SK-N-SH treated with all-trans-retinoic acid at 6 μM for 48 hours (cell line): ENCODE results near the gene CPT1A.

Source experiments
- ATAC-seq: fragments of 200-7000 bp; cut with Tn5 transposase; 3 replicates; pipeline ENCODE4 v1.9.1; 2020; ENCODE audit warnings: mild to moderate bottlenecking, moderate library complexity
- BACH2 ChIP-seq: fragments of 250-450 bp; sonication (Bioruptor Pico); IDR thresholded peaks from 2 replicates; pipeline ENCODE4 v1.9.0; 2021; ENCODE audit warnings: mild to moderate bottlenecking, borderline replicate concordance
- CSDC2 ChIP-seq: fragments of 250-450 bp; sonication (Bioruptor Pico); IDR thresholded peaks from 2 replicates; pipeline ENCODE4 v1.5.0; 2020; ENCODE audit warnings: mild to moderate bottlenecking, moderate library complexity
- ESRRG ChIP-seq: fragments of 250-450 bp; sonication (Bioruptor Pico); IDR thresholded peaks from 2 replicates; pipeline ENCODE4 v1.6.1; 2021; ENCODE audit warnings: mild to moderate bottlenecking
- ISL1 ChIP-seq: fragments of 250-450 bp; sonication (Bioruptor Pico); IDR thresholded peaks from 2 replicates; pipeline ENCODE4 v2.1.2; 2022; ENCODE audit warnings: mild to moderate bottlenecking, moderate library complexity
- OSR1 ChIP-seq: fragments of 250-450 bp; sonication (Bioruptor Pico); IDR thresholded peaks from 2 replicates; pipeline ENCODE4 v1.8.0; 2022; ENCODE audit warnings: moderate library complexity, mild to moderate bottlenecking, inconsistent platforms
- PPARA ChIP-seq: fragments of 250-450 bp; sonication (Bioruptor Pico); IDR thresholded peaks from 2 replicates; pipeline ENCODE4 v1.5.0; 2020; ENCODE audit warnings: mild to moderate bottlenecking, borderline replicate concordance
- RARB ChIP-seq: fragments of 250-450 bp; sonication (Bioruptor Pico); IDR thresholded peaks from 2 replicates; pipeline ENCODE4 v1.8.0; 2021; ENCODE audit warnings: mild to moderate bottlenecking, moderate library complexity
- TCF4 ChIP-seq: fragments of 250-450 bp; sonication (Bioruptor Pico); IDR thresholded peaks from 2 replicates; pipeline ENCODE4 v1.8.0; 2021; ENCODE audit warnings: mild to moderate bottlenecking, moderate library complexity, borderline replicate concordance
- ZC3H10 ChIP-seq: fragments of 250-450 bp; sonication (Bioruptor Pico); IDR thresholded peaks from 2 replicates; pipeline ENCODE4 v1.5.1; 2021; ENCODE audit warnings: mild to moderate bottlenecking, moderate library complexity
- ZFP3 ChIP-seq: fragments of 250-450 bp; sonication (Bioruptor Pico); IDR thresholded peaks from 2 replicates; pipeline ENCODE4 v1.5.0; 2020; ENCODE audit warnings: mild to moderate bottlenecking, moderate library complexity
- ZFP30 ChIP-seq: fragments of 450-650 bp; formaldehyde crosslinking; IDR thresholded peaks from 2 replicates; pipeline ENCODE4 v1.5.0; 2022; ENCODE audit warnings: mild to moderate bottlenecking, moderate library complexity
- ZNF565 ChIP-seq: fragments of 450-650 bp; formaldehyde crosslinking; conservative IDR thresholded peaks from 2 replicates; pipeline ENCODE4 v1.5.0; 2020; ENCODE audit warnings: low read depth, mild to moderate bottlenecking, moderate library complexity
- ZNF70 ChIP-seq: fragments of 450-650 bp; formaldehyde crosslinking; IDR thresholded peaks from 2 replicates; pipeline ENCODE4 v1.5.0; 2020; ENCODE audit warnings: mild to moderate bottlenecking, moderate library complexity
- ZNF8 ChIP-seq: fragments of 450-650 bp; formaldehyde crosslinking; IDR thresholded peaks from 2 replicates; pipeline ENCODE4 v1.5.0; 2020; ENCODE audit warnings: mild to moderate bottlenecking, moderate library complexity
- TF ChIP-seq, protein P1 (sequence below): fragments of 250-450 bp; sonication (Bioruptor Pico); IDR thresholded peaks from 2 replicates; pipeline ENCODE4 v1.5.1; 2021; ENCODE audit warnings: mild to moderate bottlenecking, moderate library complexity
- TF ChIP-seq, protein P2 (sequence below): fragments of 250-450 bp; sonication (Bioruptor Pico); IDR thresholded peaks from 2 replicates; pipeline ENCODE4 v1.8.0; 2021; ENCODE audit warnings: low read depth, mild to moderate bottlenecking, moderate library complexity, borderline replicate concordance
- TF ChIP-seq, protein P3 (sequence below): fragments of 250-450 bp; sonication (Bioruptor Pico); IDR thresholded peaks from 2 replicates; pipeline ENCODE4 v1.5.0; 2020; ENCODE audit warnings: mild to moderate bottlenecking, moderate library complexity
- TF ChIP-seq, protein P4 (sequence below): fragments of 250-450 bp; sonication (Bioruptor Pico); IDR thresholded peaks from 2 replicates; pipeline ENCODE4 v1.8.0; 2020; ENCODE audit warnings: mild to moderate bottlenecking, moderate library complexity, borderline replicate concordance
- TF ChIP-seq, protein P5 (sequence below): fragments of 250-450 bp; sonication (Bioruptor Pico); IDR thresholded peaks from 2 replicates; pipeline ENCODE4 v1.5.1; 2020; ENCODE audit warnings: low read depth, mild to moderate bottlenecking, moderate library complexity

The CPT1A gene

DNA sequence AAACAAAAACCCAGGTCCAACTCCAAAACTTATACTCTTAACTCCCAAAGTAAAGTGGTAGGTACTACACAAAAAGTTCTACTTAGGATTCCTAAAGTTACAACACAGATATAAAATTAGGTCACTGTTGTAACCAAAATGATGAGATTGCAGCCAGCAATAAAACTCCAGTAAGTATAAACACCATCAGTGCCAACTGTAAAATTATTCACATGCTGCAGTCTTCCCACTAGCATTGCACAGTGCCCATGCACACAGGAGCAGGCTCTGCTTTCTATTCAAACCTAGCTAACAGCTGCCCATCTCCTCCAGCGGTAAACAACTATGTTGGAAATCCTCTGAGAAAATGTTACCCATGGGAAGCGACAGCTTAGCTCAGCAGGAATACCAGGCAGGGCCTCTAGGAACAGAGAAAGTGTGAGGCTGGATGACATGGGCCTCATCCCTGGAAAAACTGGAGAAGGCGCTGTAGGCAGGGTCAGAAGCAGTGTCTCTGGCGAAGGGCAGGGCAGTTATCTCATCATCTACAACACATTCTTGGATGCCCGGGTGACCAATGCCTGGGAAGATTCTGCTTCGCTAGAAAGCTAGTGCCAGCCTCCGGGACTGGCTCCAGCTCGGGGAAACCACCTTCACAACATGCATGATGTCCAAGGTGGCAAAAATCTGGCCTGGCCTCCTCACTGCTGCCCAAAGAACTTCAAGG lies 9.1 kb downstream of the CPT1A start:
- ATAC-seq, result peak; percentile 93
- TF ChIP-seq, protein P1, sequence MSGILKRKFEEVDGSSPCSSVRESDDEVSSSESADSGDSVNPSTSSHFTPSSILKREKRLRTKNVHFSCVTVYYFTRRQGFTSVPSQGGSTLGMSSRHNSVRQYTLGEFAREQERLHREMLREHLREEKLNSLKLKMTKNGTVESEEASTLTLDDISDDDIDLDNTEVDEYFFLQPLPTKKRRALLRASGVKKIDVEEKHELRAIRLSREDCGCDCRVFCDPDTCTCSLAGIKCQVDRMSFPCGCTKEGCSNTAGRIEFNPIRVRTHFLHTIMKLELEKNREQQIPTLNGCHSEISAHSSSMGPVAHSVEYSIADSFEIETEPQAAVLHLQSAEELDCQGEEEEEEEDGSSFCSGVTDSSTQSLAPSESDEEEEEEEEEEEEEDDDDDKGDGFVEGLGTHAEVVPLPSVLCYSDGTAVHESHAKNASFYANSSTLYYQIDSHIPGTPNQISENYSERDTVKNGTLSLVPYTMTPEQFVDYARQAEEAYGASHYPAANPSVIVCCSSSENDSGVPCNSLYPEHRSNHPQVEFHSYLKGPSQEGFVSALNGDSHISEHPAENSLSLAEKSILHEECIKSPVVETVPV, result no peak
- TF ChIP-seq ZNF70 (no peak), ISL1 (no peak), ZNF565 (CRISPR knock-in tag) (no peak), PPARA (CRISPR knock-in tag) (no peak), ZC3H10 (no peak), RARB (CRISPR knock-in tag) (no peak), ZFP30 (CRISPR knock-in tag) (no peak), CSDC2 (no peak), ESRRG (CRISPR knock-in tag) (no peak), BACH2 (no peak)
- TF ChIP-seq, protein P2, sequence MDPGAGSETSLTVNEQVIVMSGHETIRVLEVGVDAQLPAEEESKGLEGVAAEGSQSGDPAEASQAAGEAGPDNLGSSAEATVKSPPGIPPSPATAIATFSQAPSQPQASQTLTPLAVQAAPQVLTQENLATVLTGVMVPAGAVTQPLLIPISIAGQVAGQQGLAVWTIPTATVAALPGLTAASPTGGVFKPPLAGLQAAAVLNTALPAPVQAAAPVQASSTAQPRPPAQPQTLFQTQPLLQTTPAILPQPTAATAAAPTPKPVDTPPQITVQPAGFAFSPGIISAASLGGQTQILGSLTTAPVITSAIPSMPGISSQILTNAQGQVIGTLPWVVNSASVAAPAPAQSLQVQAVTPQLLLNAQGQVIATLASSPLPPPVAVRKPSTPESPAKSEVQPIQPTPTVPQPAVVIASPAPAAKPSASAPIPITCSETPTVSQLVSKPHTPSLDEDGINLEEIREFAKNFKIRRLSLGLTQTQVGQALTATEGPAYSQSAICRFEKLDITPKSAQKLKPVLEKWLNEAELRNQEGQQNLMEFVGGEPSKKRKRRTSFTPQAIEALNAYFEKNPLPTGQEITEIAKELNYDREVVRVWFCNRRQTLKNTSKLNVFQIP (CRISPR knock-in tag), result no peak
- TF ChIP-seq, protein P3, sequence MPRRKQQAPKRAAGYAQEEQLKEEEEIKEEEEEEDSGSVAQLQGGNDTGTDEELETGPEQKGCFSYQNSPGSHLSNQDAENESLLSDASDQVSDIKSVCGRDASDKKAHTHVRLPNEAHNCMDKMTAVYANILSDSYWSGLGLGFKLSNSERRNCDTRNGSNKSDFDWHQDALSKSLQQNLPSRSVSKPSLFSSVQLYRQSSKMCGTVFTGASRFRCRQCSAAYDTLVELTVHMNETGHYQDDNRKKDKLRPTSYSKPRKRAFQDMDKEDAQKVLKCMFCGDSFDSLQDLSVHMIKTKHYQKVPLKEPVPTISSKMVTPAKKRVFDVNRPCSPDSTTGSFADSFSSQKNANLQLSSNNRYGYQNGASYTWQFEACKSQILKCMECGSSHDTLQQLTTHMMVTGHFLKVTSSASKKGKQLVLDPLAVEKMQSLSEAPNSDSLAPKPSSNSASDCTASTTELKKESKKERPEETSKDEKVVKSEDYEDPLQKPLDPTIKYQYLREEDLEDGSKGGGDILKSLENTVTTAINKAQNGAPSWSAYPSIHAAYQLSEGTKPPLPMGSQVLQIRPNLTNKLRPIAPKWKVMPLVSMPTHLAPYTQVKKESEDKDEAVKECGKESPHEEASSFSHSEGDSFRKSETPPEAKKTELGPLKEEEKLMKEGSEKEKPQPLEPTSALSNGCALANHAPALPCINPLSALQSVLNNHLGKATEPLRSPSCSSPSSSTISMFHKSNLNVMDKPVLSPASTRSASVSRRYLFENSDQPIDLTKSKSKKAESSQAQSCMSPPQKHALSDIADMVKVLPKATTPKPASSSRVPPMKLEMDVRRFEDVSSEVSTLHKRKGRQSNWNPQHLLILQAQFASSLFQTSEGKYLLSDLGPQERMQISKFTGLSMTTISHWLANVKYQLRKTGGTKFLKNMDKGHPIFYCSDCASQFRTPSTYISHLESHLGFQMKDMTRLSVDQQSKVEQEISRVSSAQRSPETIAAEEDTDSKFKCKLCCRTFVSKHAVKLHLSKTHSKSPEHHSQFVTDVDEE (CRISPR knock-in tag), result no peak

DNA sequence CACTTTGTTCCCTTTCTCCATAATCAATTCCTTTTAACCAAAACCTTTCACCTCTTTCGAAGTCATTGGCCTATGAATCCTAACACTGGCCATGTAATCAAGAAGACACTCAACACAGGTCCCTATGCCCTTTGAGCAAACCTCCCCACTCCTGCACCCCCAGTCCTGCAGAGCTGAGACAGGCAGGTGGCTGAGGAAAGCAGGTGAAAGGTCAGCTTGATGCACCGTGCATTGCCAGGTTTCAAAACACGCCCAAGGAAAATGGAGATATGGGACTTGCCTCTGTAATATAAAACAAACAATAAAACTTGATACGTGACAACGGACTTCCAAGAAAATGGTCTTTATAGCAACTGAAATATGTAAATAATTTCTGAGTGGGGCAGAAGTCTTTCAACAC lies 10.6 kb downstream of the CPT1A start:
- TF ChIP-seq ISL1 (no peak), TCF4 (CRISPR knock-in tag) (no peak), CSDC2 (no peak), ZFP3 (CRISPR knock-in tag) (no peak), OSR1 (no peak), ZNF8 (CRISPR knock-in tag) (no peak), ZNF70 (no peak), ESRRG (CRISPR knock-in tag) (no peak)
- TF ChIP-seq, protein P3 (CRISPR knock-in tag), result no peak
- TF ChIP-seq, protein P4, sequence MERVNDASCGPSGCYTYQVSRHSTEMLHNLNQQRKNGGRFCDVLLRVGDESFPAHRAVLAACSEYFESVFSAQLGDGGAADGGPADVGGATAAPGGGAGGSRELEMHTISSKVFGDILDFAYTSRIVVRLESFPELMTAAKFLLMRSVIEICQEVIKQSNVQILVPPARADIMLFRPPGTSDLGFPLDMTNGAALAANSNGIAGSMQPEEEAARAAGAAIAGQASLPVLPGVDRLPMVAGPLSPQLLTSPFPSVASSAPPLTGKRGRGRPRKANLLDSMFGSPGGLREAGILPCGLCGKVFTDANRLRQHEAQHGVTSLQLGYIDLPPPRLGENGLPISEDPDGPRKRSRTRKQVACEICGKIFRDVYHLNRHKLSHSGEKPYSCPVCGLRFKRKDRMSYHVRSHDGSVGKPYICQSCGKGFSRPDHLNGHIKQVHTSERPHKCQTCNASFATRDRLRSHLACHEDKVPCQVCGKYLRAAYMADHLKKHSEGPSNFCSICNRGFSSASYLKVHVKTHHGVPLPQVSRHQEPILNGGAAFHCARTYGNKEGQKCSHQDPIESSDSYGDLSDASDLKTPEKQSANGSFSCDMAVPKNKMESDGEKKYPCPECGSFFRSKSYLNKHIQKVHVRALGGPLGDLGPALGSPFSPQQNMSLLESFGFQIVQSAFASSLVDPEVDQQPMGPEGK (CRISPR knock-in tag), result no peak
- TF ChIP-seq, protein P5, sequence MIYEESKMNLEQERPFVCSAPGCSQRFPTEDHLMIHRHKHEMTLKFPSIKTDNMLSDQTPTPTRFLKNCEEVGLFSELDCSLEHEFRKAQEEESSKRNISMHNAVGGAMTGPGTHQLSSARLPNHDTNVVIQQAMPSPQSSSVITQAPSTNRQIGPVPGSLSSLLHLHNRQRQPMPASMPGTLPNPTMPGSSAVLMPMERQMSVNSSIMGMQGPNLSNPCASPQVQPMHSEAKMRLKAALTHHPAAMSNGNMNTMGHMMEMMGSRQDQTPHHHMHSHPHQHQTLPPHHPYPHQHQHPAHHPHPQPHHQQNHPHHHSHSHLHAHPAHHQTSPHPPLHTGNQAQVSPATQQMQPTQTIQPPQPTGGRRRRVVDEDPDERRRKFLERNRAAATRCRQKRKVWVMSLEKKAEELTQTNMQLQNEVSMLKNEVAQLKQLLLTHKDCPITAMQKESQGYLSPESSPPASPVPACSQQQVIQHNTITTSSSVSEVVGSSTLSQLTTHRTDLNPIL (CRISPR knock-in tag), result no peak
- ATAC-seq, result no peak
